ENCODE data around the gene MYO1G.
"Not testable (repeated sequence)": the region's sequence is repeated elsewhere in the genome, so short reads cannot be mapped to it uniquely, and the experiment has no call there.

Gene MYO1G

DNA sequence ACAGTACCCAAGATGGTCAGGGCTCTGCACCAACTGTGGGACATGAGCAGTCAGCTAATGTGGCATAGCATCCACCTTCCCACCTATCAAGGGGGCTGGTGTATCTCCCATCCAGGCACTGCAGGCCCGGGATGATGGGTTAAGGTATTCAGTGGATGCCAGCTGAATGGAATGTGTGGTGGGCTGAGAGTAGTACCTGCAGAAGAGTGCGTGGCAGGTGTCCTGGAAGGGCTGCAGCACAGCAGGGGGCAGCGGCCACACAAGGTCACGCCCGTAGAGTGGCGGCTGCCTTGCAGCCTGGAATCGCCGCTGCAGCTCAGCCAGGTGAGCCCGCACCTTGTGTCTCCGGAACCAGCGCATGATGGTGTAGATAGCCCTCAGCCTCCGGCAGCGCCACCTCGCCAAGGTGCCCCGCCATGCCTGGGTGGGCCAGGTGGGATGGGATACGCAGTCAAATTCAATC is 13.3 kb downstream of the MYO1G start:
- DNase-seq, result no peak

DNA sequence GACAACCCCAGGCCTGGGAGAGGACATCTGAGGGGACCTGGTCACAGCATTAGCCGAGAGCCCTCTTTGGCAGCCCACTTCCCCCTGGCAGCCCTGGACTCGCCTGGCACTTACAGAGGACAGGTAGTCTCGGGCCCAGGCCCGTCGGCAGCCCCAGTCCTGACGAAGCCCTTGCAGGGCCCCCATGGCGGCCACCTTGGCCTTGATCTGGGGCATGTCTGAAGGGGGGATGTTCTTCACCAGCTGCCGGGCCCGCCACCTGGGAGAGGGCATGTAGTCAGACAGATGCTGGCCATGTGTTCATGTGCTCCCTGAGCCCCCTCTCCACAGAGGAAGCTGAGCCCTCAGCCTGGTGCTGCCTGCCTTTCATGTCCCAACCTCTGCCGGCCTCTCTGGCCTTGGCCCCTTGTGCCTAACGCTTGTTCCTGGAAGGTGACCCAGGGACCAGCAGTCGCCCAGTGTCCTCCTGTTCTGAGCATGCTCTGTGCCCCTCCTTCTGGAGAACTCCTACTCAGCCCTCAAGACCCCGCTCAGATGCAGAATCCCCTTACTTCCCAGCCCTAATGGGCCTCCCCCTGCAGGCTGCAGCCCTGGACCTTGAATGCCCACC is 13.9 kb downstream of the MYO1G start:
- no peak for DNase-seq

DNA sequence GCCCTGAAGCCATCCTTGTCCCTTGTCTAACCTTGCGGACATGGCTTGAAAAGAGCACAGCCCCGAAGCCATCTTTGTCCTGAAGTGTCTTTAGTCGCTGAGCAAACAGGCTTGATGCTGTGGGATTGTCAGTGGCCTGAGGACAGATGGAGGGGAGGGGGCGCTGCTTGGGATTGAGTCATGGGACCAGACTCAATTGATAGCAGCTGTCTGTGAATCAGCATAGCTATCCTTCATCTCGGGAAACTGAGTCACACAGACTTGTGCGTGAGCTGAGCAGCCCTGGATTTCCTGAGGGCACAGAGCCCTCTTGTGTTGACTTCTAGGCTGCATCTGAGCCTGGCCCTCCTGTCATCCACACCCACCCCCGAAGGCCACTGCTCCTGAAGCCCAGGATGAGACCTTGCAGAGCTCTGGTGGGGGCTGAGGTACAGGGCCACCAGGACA is 14.4 kb downstream of the MYO1G start:
- no peak for DNase-seq

DNA sequence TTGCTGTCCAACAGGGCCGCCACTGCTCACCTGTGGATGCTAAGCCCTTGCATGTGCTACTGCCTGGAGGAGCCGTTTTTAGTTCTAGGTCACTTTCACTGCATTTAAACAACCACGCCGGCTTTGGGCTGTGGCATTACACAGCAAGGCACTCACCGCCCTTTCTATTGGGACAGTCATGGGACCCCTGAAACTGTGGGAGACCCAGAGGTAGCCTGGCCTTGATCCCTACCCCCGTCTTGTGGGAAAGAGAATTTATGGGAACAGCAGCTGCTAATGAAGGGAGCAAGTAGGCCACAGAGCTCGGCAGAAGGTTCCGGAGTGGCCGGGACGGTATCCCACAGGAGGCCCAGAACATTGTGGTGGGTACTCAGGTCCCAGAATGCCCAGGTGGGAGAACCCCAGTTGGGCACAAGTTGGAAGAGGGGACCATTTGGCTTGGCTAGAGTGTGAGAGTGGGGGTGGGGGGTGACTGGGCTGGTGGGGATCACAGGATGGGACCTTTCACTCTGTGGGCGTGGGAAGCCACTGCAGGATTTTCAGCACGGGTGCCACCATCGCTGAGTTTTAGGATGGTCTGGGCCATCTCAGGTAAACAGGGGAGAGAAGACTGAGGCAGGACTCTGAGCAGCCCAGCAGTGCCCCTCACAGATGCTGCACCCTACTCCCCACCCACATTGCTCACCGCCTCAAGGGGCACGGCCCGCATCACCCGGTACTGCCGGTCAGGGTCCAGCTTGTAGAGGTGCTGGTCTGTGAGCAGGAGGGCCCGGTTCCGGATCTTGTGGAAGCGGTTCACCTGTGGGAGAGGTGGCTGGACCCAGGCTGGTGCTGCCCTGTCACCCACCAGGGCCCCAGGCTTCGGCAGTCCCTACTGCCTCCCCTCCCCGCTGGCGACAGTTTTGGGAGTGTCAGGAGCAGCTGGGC is 15.2 kb downstream of the MYO1G start:
- no peak for DNase-seq

DNA sequence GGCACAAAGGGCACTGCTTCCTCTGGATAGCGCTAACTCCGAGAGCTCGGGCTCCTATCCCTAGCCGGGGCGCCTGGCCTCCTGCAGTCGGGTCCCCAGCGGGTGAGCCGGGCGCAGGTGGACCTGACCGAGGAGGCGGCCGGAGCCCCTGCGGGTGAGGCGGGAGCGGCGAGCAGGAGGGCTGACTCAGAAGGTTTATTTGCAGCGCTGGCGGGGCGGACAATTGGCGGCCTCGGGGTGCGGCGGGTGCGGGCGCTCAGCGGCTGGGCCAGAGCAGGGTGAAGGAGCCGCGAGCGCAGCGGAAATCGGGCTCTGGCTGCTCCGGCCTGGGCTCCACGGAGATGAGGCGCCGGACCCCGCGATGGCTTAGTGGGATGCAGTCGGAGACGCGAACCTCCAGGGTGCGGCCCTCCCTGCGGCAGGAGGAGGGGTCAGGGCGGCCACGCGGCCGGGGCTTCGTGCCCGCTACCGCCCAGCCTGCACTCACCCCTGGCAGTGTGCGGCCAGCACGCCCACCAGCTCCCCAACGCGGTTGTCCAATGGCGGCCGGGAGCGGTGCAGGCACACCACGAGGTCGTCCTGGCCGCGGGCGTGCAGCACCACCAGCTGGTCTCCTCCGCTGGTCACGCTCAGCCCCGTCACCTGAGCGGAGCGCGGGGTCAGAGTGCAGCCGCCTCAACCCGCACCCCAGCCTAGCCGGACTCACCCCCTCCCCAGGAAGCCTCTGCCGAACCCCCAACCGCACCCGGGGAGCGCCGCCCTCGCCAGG is 16.1 kb downstream of the MYO1G start:
- DNase-seq, result no peak

DNA sequence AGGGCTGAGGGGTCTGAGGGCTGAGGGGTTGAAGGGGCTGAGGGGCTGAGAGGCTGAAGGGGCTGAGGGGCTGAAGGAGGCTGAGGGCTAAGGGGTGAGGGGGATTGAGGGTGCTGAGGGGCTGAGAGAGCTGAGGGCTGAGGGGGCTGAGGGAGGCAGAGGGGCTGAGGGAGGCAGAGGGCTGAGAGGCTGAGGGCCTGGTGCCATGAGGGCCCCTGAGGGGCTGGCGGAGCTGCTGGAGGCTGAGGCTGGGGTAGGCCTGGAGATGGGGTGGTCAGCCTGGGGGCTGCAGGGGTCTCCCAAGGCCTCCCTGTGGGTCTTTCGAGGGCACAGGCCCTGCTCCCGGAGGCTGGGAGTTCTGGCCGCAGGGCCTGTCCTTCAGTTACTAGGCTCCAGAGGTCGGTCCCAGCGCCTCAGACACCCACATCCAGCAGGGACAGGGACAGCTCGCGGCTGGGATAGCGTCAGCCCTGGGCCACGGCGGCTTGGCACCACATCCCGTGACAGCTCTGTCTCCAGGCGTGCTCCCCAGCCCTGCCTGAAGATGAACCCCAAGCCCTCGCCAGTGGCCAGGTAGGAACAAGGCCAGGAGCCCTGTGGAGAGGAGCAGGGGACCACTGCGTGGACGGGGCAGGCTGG is 16.9 kb downstream of the MYO1G start:
- no peak for DNase-seq

DNA sequence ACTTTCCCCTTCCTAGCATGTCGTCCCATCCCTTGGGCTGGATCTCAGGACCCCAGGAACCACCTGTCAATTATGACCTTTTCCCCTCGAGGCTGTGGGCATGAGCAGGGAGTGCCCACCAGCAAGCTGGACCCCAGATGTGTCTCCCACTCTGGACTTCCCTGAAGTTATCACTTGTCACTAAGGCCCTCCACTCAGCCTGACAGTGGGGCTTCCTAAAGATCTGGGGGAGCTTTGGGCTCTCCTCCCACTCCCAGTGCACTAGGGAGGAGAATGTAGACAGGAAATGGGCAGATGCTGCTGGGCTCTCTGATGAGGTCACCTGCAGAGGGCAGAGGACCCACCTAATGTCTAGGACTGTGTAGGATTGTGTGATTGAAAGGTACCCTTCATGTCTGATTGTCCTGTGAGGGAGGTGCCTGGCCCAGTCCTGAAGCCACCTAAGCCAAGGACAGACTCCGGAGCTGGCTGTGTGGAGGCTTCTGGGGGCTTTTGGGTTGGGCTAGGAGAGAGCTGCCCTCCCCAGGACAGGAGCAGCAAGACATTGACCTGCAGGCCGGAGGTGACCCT is 18.7 kb downstream of the MYO1G start:
- no peak for DNase-seq

DNA sequence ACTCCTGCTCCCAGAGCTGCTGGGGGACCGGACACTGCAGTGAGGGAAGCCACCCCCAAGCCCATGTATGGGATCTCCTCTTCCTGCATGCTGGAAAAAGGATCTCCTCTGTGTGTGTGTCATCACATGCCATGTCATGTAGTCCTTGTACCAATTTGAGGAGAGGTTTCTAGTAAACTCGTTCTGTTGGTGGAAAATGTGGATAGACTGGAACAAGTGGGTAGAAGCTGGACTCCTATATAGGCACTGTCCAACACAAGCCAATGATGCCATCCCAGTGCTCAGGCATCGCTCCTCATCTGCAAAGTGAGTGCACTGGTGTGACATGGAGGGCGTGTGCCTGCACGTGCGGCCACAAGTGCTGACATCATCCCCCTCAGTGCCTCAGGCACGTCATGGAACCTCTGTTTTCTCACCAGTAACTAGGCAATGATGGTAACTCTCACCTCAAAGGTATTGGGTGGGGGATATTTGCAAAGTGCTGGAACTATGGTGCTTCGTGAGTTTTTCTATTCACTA is 19.3 kb downstream of the MYO1G start:
- no peak for DNase-seq

DNA sequence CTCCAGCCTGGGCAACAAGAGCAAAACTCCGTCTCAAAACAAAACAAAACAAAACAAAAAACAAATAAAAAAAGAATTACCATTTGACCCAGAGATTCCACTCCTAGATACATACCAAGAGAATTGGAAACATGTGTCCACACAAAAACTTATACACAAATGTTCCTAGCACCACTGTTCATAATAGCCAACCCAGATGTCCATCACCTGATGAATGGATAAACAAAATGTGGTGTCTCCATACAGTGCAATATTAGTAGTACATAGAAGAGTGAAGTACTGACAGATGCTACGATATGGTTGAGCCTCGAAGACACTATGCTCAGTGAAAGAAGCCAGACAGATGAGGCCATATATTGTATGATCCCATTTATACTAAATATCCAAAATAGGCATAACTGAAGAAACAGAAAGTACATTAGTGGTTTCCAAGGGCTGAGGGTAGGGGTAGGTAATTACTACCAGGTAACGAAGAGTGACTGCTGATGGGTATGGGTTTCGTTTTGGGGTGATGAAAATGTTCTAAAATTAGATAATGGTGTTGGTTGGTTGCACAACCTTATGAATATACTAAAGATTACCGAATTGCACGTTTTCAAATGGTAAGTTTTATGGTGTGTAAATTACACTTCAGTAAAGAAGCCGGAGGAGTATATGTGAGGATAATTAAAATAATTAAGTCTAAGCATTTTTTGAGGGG is 20.0 kb downstream of the MYO1G start:
- DNase-seq, result no peak

DNA sequence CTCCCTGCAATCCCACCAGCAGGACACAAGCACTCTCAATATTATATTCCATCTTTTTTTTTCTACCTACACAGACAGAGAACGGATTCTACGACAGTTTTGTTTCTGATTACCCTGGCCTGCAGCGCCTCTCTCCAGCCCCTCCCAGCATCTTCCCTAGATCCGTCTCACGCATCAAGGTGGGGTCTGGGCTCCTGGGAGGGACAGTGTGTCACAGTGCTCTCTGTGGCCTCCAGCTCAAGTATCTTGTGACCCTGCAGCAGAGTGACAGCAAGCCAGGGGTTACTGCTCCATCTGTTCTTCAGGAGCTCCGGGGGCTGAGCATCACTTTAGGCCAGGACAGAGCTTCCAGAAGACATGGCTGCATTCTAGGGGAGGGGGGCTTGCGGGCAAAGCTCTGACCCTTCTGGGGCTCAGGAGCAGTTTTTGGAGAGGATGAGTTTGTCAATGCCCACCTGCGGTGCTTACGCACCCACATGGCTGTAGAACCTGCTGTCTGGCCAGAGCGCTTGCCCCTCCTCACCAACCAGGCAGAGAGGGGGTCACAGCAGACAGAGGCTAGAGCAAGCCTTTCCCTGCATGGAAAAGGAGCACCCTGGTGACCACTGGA is 22.6 kb downstream of the MYO1G start:
- no peak for DNase-seq

DNA sequence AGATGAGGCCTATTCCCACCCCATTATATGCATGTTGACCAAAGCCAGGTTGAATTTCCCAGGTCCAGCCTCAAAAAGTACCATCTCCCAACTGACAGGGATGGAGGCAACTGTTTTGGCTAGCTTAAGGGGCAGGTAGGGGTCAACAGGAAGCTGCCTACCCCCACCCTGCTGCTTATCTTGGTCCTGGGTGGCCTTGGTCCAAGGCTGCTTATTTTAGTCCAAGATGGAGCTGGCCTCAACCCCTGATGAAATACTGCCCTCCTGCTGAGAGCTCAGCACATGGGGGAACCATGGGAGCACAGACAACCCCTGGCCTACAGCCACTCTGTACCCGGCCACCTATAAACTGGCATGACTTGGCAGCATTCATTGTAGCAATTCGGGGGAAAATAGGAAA is 23.1 kb downstream of the MYO1G start:
- no peak for DNase-seq

DNA sequence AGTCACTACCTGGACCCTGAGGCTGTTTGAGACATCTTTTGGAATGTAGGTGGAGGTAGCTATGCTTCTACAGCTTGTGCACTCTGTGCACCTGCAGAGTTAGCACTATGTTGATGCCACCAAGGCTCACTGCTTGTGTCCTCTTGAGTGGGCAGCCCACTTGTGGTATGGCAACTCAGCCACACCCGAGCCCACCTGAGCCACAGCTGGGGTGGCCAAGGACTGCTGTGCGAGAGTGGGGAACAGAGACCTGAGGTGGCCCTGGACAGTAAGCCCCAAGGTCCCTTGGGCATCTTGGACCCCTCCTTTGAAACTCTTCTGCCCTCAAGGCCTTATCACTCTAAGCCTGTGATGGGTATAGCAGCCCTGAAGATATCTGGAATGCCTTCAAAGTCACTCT is 25.7 kb downstream of the MYO1G start:
- DNase-seq, result no peak

DNA sequence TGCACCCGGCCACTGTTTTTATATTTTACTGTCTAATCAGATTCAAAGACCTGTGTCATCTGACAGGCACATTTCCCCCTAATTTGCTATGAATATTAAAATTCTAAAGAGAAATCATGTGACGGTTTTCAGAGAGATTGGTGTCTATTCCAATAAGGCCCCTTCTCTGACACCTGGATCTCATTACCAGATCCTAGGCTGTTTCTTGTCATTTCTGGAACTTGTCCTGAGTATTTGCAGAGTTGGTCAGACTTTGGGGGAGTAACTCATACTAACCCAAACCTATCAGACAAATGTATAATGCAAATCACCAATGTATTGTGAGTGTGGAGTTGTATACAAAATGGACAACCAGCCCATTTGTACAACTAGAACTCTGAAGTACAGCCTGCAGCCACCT is 29.5 kb downstream of the MYO1G start:
- no peak for DNase-seq

DNA sequence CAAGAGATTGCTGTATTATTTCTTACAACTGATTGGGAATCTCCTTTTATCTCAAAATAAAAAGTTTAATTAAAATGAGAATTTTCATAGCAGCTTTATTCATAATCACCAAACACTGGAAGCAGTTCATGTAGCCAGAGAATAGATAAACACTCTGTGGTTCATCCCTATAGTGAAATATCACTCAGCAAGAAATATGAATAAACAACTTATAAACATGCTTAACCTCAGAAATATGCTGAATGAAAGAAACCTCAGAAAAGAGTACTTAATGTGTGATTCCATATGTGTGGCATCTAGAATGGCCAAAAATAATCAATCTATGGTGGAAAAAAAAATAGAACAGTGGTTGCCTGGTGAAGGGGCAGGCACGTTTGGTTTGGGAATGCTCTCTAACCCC is 33.3 kb downstream of the MYO1G start:
- DNase-seq, result no peak

DNA sequence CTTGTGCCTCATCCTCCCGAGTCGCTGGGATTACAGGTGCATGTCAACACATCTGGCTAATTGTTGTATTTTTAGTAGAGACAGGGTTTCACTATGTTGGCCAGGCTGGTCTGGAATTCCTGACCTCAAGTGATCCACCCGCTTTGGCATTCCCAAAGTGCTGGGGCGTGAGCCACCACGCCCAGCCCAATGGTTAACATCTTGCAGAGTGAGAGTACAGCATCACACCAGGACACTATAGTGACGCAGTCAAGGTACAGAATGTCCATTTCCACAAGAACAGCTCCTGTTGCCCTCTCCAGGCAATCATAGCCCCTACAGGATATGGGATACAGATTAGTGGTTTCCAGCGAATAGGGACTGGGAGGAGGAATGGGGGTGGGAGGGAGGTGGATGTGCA is 34.0 kb downstream of the MYO1G start:
- DNase-seq, result no peak

DNA sequence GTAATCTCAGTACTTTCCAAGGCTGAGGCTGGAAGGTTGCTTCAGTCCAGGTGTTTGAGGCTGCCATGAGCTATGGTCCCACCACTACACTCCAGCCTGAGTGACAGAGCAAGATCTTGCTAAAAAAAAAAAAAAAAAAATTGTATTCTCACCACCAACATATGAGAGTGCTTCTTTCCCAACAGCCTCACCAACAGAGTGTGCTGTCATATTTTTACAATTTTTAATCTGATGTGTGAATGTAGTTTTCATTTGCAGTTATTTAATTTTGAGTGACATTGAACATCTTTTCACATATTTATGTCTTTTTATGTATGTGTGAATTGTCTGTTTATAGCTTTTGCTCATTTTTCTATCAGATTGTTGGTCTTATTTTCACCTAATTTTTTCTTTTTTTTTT is 35.2 kb downstream of the MYO1G start:
- no peak for DNase-seq

DNA sequence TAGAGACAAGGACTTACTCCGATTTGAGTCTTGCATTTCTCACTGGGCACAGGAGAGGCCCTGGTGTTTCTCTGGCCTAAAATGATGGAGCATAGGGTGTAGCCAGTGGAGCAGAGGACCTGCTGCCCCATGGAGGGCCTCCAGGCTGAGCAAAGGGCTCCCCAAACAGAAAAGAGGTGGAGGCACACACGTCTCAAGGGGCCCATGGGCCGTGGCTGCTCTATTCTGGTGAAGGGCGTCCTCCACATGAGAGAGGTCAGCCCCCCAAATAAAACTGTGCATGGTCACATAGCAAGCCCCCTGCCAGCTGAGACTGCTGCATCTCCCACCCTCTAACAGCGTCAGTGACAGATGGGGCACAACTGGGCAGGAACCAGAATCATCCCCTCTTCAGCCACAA is 41.4 kb downstream of the MYO1G start:
- DNase-seq, result no peak

DNA sequence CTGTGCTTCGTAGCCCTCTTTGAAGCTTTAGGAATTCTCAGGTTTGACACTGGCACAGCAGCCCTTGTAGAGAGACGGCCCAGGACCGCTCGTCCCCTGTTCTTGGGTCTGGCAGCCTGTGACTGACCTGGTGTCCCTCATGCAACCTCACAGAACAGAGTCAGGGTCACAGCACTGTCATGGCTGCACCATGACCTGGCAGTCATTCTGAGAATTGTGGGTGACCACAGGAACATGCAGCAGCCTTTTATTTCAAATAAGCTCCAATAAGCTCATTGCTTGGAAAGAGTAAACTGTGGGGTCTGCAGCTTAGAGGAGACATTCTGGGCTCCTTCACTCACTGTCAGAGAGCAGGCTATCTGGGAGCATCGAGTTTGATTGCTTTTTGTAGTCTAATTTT is 42.5 kb downstream of the MYO1G start:
- DNase-seq, result no peak

DNA sequence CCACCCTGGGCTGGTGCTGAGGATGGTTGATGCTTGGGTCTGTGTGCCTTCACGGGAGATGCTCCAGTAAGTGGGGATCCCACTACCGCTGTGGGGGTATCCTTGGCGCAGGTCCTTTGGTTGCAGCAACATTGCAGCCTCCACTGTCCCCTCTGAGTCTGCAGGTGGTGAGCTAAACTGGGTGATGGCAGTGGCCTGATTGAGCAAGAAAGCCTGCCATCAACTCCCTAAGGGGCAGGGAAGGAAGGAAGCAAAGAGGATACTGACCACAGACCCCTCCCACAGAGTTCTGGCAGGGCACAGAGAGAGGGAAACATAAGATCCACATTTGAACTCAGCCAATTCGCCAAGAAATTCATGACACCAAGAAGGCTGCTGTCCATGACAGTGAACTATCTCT is 43.2 kb downstream of the MYO1G start:
- DNase-seq, result no peak

DNA sequence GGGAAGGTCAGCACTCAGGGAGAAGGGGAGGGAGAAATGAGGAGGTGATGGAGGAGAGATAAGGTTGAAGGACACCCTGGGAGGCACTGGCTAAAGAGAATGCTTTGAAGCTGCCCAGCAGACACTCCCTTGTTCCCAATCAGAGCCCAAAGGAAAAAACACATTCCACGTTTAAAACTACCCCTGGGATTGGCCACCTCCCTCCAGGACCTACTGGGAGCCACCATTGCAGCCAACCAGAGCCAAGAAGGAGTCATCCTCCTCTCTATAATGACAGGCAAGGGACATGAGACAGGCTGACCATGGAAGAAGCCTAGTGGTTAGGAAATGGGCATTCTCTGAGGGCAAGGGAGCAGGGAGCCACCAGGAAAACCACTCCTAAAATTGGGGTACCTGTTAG is 43.8 kb downstream of the MYO1G start:
- no peak for DNase-seq

DNA sequence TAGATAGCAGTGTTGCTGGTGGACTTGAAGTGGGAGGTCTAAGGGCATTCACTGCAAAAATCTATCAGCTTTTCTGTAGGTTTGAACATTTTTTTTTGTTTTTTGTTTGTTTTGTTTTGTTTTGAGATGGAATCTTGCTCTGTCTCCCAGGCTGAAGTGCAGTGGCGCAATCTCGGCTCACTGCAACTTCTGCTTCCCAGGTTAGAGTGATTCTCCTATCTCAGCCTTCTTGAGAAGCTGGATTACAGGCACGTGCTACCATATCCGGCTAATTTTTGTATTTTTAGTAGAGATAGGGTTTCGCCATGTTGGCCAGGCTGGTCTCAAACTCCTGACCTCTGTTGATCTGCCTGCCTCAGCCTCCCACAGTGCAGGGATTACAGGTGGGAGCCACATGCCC is 44.3 kb downstream of the MYO1G start:
- DNase-seq, result not testable (repeated sequence)
